ENCODE measurements around the gene NXT1.
"Not testable (repeated sequence)": the region's sequence is repeated elsewhere in the genome, so short reads cannot be mapped to it uniquely, and the experiment has no call there.

The NXT1 gene

DNA sequence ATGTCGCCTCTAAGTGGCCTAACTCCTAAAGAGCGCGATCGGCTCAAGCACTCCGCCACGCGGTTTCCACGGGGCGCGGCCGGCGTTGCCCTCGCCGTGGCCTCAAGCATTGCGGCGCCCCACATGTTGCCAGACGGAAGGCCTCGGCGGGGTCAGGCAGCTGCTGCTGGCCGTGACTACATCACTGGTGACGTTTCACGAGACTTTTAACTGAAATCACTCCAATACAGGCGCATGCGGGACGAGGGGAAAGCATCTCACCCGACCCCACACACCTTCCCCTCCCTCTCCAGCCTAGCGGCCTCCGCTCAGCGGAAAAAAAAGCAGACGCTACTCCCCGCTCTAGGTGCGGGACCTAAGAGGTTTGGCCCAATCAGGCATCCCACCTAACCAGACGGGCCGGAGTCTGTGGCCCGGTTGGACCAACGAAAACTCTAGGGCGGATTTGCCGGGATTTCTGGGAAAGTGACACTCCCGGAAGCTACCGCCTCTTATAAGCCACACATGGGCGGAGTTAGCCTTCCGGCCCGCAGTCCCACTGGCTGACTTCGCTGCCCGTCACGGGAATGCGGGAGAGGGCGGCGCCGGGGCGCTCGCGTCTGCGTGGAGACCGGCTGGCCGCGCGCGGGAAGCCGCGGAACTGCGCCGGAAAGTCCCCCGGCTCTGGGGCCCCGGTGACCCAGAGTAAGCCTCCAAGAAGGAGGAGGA is at the start of gene NXT1:
Gene NXT1, plus strand, starts transcription at position 596 of the 708 bp plus-strand sequence. CDS start 3,251 bp downstream, outside the sequence.
- DNase-seq = peak; percentile 97

DNA sequence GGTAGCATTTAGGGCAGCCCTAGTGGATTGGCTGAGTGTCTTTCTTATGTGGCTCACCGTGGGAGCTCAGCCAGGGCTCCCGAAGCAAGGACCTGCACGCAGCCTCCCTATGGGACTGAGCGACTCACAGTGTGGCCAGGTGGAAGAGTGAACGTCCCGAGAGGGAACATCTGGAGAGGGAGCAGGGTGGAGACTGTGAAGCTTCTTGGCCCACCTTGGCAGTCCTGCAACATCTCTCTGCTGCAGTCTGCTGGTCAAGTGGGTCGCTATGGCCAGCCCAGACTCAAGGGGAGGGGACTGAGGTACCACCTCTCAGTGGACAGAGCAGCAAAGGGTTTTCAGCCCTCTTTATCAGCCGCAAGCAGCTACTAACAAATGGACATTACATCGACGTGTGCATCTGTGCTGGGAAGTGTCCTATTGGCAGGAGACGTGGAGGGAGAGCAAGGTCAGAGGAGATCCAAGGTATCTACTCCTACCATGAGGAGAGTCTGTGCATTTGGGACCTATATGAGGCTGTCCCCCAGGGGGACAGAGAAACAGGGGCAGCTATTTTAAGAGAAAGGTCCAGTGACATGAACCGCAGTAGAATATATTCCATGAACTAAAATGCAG is 49.0 kb upstream of the NXT1 start:
- DNase-seq = no peak

DNA sequence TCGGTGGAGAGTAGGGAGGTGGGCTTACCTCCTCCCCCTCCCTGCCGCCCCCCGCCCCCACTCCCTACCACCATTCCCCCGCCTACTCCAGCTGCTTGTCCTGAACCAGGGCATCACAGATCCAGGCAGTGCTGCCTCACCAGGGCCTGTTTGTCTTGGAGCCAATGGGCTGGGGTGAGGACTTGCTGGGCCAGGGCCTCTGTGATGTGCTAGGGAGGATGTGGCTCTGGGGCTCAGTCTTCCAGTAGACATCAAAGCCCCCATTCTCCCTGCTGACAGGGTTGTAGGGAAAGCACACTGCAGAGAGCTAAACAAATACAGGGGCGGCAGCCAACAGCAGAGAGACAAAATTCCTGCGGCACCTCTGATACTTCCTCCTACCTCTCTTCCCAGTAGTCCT is 48.2 kb upstream of the NXT1 start:
- no peak for DNase-seq

DNA sequence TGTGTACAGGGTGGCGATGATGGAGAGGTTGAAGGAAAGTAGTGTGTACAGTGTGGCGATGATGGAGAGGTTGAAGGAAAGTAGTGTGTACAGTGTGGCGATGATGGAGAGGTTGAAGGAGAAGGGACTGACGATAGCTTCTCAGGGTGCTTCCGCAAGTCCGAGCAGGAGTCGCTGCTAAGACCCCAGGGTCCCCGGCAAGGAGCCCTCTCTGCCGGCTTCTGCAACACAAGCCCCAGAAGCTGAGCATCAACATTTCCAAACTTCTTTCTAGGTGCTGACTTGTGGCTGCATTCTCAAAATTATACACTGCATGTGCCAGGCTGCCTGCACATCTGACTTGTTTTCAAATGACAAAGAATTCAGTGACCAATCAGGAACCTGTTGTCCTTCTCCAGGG is 47.8 kb upstream of the NXT1 start:
- DNase-seq = no peak

DNA sequence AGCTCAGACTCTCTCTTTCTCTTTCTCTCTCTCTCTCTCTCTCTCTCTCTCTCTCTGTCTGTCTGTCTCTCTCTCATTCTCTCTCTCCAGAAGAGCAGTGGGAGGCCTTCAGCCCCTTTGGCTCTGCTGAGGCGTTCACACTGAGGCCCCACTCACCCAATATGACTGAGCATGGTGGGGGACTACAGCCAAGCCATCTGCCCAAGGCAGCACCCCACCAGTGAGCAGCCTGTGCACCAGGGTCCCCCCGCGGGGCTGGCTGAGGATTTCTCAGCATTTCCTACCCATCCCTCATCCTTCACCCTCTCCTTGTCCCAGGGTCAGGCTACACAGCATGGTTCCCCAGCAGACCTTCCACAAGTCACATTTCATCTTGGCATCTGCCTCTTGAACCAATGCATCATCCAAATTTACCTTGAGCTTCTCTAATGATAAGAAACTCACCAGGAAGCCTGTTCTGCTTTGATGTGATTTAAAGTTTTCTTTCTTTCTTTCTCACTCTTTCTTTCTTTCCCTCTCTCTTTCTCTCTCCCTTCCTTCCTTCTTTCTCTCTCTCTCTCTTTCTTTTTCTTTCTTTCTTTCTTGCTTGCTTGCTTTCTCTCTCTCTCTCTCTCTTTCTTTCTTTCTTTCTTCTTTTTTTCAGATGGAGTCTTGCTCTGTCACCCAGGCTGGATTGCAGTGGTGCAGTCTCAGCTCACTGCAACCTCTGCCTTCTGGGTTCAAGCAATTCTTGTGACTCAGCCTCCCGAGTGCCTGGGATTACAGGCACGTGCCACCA is 47.1 kb upstream of the NXT1 start:
- no peak for DNase-seq

DNA sequence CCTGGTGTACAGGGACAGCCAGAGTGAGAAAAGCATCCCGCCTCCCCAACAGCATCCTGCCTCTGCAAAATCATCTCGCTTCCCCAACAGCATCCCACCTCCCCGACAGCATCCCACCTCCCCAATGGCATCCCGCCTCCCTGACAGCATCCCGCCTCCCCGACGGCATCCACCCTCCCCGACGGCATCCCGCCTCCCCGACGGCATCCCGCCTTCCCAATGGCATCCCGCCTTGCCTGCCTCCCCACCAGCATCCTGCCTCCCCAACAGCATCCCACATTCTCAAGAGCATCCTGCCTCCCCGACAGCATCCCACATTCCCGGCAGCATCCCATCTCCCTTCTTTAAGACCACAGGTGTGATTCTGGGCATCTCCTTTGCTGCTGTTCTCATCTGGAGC is 46.0 kb upstream of the NXT1 start:
- no peak for DNase-seq

DNA sequence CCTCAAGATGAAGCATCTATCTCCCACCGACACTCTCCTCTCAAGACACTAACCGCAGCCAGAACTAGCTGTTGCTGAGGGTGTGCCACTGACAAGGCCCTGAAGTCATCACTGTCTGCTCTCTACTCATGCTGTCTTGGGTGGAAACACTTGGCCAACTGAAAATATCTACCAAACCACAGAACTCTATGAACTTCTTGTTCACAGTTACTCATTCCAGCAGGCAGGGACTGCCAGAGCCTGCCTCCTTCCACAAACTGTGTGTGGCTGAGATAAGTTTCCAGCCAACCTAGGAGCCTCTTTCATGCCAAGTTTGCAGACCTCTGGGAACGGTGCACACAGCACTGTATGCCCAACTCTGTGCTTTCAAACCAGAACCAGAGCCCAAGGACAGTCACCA is 45.5 kb upstream of the NXT1 start:
- DNase-seq = no peak

DNA sequence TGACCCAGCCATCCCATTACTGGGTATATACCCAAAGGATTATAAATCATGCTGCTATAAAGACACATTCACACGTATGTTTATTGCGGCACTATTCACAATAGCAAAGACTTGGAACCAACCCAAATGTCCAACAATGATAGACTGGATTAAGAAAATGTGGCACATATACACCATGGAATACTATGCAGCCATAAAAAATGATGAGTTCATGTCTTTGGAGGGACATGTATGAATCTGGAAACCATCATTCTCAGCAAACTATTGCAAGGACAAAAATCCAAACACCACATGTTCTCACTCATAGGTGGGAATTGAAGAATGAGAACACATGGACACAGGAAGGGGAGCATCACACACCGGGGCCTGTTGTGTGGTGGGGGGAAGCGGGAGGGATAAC is 43.2 kb upstream of the NXT1 start:
- DNase-seq = not testable (repeated sequence)

DNA sequence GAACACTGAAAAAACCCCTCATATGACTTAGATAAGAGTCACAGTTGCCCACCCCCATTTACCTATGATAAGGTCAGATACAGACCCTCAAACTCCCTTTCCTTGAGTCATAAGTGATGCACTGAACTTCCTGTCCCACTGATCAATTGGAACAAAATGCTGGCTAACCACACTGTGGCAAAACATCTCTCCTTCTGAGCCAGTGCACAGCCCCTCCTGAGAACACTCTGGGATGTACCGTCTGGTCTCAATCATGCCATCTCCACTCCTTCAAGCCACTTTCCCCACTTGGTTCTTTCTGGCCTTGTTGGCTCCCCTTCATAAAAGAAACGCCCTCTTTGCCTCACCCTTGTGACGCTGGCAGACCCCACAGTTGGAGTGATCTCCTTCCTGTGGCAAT is 42.6 kb upstream of the NXT1 start:
- DNase-seq = no peak

DNA sequence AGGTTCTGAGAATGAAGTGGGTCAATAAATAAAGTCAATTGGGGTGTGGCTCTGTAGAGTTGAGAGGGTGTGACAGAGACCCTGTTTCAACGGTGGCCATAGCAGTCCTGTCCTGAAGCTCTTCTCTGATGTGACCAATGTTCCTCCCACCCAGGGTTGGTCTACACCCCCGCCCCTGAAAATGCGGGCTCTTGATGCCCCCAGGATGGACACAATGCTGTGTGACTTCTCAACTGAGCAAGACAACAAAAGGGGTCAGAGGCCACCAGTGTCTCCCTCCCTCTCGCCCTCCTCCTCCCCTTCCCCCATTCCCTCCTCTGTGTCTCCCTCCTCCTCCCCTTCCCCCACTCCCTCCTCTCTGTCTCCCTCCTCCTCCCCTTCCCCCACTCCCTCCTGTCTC is 41.7 kb upstream of the NXT1 start:
- DNase-seq = no peak

DNA sequence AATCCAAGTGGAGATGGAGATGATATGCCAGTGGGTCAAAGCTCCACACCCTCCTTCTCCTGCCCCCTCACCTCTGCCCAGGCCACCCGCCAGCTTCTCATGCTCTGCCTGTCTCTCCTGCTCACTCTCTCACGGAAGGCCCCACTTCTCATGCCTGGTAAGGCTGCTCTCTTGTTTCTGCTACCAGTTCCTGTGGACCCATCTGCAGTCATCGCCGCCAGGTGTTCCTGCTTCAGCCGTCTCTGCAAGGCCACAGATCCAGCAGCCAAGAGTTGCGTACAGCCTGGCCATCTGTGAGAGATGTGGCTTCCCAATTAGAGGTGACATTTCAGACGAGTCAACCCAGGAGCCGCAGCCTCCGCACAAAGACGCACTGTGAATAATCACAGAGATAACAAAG is 40.8 kb upstream of the NXT1 start:
- no peak for DNase-seq

DNA sequence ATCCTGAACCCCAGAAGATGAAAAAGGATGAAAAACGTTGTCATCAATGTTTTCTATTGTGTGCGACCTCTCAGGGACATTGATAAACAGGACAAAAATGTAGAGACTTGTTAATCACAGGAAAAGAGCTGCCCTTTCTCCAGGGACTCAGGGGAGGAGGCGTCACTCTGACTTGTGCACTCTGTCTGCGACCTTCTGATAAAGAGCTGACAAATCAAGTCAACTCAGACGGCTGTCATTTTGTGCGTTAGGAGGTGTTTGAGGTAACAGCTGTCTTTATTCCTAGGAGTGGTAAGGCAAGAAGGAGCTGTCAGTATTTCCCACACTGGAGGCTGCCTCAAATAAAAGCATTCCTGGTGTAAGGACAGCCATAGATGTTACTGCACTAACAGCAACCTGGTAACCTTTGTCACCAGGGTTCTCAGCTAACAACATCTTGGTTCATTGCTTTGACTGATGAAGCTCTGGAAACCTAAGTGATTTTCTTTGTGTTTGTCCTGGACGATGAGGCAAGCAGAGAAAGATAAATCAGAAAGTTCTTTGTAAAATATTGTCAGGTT is 38.6 kb upstream of the NXT1 start:
- no peak for DNase-seq

DNA sequence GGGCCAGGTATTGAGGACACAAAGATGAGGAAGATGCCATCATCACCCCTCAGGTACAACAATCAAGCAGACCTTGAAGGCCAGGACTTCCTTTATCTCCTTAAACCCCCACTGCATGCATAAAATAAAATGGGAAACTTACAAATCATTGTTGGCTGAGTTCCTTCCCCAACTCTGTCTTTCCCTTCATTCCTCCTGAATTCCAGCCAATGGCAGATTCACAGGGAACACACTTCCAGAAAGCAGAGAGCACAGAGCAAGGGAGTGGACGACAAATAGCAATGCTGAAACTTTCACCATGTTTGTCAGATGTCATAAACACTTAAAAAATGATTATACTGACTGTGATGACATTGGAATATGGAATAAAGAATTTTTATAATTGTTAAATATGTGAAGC is 37.3 kb upstream of the NXT1 start:
- DNase-seq = no peak

DNA sequence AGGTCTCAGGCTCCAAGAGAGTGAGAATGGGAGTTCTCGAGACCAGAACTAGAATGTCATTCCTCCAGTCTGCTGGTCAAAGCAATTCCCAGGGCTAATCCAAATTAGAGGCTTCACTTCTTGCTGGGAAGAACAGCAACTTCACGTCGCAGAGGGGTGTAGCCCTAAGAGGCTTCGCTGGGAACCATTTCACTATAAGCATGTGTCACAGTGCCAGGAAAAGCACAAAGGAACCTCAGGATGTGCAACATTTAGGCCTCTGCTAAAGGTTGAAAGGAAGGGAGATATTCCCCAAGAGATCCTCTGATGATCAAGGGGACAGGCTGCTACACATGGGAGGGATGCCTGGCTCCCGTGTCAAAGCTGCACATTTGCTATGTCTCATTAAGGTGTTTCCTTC is 35.9 kb upstream of the NXT1 start:
- DNase-seq = no peak

DNA sequence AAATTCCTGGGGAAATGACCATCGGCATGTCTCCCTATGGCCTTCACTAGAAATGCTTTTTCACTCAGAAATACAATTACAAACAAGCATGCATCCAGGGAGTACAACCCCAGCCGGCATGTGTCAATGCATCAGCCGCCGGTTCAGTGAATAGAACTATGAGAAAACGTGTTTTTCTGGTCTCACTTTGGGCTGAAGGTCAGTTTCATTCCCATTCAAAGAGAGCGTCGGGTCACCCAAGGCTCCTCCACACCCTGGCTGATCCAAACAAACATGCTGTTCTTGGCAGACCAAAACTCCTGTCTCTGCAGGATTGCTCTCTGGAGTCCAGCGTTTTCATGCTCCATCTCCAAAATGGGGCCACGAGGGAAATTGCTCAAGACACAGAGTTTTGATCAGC is 35.5 kb upstream of the NXT1 start:
- DNase-seq = no peak

DNA sequence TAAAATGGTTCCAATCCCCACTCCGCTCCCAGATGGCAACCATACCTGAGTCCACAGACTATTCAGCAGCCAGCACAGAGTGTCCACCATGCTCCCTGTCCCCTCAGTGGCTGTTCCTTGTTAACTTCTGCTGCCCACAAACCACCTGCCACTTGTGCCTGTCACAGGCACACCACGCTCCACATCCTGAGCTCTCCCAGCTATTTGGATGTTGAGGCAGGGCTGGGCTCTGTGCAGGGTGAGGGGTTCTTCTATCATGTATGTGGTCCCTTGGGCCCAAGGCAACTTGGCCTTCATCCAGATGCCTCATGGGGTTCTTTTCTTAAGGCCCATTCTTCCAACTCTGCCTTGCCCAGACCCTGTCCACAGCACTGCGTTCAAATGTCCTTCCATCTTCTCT is 34.0 kb upstream of the NXT1 start:
- DNase-seq = no peak

DNA sequence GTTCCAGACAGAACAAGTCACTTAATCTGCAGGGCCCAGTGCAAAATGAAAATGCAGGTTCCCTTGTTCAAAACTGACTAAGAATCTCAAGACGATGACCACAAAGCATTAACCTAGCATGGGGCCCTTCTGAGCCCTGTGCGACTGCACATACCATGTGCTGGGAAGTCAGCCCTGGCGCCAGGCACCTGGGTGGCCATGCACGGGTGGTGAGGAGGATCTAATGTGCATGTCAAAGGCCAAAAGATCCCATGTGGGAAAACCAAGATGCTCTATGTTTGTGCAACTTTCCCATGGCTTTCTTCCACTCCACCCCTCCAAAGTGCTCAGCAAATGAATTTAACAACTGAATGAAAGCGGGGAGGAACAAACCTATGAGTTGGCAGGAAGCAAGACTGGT is 33.5 kb upstream of the NXT1 start:
- no peak for DNase-seq

DNA sequence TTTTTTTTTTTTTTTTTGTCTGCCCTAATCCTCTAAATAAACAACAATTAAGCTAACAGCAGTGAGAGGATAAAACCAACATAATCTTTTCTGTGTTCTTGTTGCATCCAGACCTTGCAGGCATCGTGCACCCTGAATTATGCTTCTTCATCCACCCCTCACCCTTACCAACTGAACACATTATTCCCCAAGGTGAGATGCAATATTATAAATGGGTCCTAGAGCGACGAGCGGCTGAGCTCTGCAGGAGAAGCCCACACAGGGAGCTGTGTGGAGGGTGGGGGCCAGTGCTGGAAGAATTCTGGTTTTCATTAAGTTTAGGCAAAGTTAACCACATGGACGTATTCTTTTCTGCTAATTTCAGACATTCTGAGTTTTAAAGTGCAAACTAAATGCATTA is 32.2 kb upstream of the NXT1 start:
- no peak for DNase-seq

DNA sequence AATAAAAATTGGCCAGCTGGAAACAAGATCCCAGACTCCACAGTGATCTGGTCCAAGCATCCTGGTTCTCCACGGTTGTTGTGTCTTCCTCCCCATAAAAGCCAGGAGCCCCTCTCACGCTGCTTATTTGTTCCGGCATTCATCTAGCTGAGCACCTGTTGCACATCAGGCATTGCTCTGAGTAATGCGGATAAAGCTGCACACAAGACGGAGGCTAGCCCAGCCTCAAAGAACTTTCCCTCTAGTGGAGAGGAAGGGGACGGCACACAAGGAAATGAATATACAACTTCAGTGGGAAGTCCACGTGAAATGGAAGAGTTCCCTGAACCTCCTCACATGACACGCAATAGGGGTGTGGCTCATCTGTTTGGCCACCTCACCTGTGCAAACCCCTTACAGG is 30.3 kb upstream of the NXT1 start:
- no peak for DNase-seq

DNA sequence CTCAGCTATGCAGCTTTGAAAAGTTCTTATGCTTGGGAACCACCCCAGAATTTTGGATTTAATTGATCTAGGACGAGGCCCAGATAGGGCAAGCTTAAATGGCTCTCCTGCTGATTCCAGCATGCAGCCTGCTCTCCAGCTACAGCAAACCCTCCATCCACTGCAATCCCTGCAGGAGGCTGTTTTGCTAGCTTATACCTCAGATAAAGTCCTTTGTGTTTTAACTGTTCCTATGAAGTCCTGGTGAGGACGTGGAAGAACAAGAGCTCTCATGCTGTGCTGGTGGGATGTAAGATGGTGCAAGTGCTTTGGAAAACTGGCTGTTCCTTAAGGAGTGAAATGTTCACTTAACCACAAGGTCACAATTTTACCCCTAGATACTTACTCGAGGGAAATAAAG is 25.5 kb upstream of the NXT1 start:
- no peak for DNase-seq

DNA sequence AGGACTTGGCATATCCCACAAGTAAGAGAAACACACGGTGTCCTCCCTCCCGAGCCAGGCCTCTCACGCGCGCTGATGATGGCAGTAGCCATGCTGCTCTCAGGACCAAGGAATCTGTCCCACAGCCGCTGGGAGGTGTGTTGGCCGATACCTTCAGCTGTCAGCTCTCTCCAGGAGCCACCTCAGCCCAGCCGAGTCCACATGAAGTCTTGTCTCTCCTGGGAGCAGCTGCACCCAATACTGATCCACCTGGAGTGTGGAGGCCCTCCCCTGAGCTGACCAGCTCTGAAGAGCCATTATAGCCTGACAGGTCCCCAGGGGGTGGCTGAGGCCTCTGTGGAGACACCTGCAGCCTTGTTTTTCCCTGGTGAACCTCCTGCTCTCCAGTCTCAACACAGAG is 23.8 kb upstream of the NXT1 start:
- peak; percentile 48 for DNase-seq

DNA sequence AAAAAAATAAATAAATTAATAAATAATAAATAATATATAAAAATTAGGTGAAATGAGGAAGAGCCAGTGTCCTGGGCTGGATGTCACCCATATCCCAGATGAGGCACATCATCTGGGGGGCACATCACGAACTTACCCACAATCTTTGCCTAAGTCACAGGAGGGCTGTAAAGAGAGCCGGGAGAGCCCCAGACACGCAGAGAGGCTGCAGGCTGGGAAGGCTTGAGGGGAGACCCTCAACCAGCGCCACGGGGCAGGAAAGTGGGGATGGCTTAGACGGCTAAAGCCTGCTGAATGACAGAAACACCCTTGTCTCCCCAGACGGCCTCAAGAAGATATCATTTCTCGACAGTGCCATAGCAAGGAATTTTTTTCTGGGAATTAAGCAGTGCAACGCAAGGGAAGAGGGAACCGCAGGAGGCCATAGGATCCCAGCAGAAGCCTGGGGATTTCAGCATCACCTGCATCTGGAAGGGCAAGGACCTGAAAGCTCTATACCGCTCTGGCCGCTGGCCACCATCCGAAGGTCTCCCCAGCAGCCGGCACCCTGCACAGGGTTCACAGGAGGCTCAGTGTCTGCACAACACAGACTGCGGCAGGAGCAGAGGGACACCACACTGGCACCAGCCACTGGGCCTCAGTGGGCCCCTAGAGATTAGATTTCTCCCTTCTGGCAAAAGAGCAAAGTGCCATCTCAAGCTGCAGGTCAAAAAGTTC is 22.8 kb upstream of the NXT1 start:
- no peak for DNase-seq
